ENCODE data around the gene MSMP. TPM values are rescaled to one million over a fixed set of nuclear protein-coding genes. Genes with fewer than 3 reads are reported as not detected.

Gene MSMP
- total and polyA plus RNA-seq, 10 of the 15 experiments (the other 5 are each of a cell fraction or from before 2014, with no cell fraction given): 0.33 to 2.4 (median 0.86) TPM; not detected in 4

- TF ChIP-seq, protein P1, sequence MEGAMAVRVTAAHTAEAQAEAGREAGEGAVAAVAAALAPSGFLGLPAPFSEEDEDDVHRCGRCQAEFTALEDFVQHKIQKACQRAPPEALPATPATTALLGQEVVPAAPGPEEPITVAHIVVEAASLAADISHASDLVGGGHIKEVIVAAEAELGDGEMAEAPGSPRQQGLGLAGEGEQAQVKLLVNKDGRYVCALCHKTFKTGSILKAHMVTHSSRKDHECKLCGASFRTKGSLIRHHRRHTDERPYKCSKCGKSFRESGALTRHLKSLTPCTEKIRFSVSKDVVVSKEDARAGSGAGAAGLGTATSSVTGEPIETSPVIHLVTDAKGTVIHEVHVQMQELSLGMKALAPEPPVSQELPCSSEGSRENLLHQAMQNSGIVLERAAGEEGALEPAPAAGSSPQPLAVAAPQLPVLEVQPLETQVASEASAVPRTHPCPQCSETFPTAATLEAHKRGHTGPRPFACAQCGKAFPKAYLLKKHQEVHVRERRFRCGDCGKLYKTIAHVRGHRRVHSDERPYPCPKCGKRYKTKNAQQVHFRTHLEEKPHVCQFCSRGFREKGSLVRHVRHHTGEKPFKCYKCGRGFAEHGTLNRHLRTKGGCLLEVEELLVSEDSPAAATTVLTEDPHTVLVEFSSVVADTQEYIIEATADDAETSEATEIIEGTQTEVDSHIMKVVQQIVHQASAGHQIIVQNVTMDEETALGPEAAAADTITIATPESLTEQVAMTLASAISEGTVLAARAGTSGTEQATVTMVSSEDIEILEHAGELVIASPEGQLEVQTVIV (IDR thresholded peaks at IDR 0.05; ENCODE audit: borderline replicate concordance, partially characterized antibody): no peak
- TF ChIP-seq CBFB (IDR thresholded peaks at IDR 0.05; ENCODE audit: low read depth) (no peak), LARP7 (IDR thresholded peaks at IDR 0.05) (no peak), POLR2A (IDR thresholded peaks at IDR 0.05; ENCODE audit: low read depth, low read length) (peak; percentile 73), BCLAF1 (IDR thresholded peaks at IDR 0.05) (no peak), PML (IDR thresholded peaks at IDR 0.05; ENCODE audit: low read length) (0 out of 2 replicates have a peak, but pooled peaks have one; percentile 55), HCFC1 (IDR thresholded peaks at IDR 0.05; ENCODE audit: low read length) (no peak), HDAC2 (IDR thresholded peaks at IDR 0.05) (no peak), KAT2A (conservative IDR thresholded peaks at IDR 0.05; ENCODE audit: control insufficient read depth, low read depth, low read length) (no peak), IKZF1 (conservative IDR thresholded peaks at IDR 0.05) (peak; percentile 92), CHD4 (IDR thresholded peaks at IDR 0.05) (no peak), FOXK2 (IDR thresholded peaks at IDR 0.05) (no peak), ATF3 (IDR thresholded peaks at IDR 0.05; ENCODE audit: borderline replicate concordance, extremely low read depth, low read depth, low read length) (no peak), CREM (IDR thresholded peaks at IDR 0.05; ENCODE audit: low read depth) (peak; percentile 26; the same call in 1 of the 2 replicates)
- TF ChIP-seq, protein P2, sequence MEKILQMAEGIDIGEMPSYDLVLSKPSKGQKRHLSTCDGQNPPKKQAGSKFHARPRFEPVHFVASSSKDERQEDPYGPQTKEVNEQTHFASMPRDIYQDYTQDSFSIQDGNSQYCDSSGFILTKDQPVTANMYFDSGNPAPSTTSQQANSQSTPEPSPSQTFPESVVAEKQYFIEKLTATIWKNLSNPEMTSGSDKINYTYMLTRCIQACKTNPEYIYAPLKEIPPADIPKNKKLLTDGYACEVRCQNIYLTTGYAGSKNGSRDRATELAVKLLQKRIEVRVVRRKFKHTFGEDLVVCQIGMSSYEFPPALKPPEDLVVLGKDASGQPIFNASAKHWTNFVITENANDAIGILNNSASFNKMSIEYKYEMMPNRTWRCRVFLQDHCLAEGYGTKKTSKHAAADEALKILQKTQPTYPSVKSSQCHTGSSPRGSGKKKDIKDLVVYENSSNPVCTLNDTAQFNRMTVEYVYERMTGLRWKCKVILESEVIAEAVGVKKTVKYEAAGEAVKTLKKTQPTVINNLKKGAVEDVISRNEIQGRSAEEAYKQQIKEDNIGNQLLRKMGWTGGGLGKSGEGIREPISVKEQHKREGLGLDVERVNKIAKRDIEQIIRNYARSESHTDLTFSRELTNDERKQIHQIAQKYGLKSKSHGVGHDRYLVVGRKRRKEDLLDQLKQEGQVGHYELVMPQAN (conservative IDR thresholded peaks at IDR 0.05): 0 out of 2 replicates have a peak, but pooled peaks have one; percentile 13
- TF ChIP-seq, protein P3, sequence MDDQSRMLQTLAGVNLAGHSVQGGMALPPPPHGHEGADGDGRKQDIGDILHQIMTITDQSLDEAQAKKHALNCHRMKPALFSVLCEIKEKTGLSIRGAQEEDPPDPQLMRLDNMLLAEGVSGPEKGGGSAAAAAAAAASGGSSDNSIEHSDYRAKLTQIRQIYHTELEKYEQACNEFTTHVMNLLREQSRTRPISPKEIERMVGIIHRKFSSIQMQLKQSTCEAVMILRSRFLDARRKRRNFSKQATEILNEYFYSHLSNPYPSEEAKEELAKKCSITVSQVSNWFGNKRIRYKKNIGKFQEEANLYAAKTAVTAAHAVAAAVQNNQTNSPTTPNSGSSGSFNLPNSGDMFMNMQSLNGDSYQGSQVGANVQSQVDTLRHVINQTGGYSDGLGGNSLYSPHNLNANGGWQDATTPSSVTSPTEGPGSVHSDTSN (IDR thresholded peaks at IDR 0.05; ENCODE audit: insufficient replicate concordance, low read depth, low read length): no peak
- TF ChIP-seq, protein P4, sequence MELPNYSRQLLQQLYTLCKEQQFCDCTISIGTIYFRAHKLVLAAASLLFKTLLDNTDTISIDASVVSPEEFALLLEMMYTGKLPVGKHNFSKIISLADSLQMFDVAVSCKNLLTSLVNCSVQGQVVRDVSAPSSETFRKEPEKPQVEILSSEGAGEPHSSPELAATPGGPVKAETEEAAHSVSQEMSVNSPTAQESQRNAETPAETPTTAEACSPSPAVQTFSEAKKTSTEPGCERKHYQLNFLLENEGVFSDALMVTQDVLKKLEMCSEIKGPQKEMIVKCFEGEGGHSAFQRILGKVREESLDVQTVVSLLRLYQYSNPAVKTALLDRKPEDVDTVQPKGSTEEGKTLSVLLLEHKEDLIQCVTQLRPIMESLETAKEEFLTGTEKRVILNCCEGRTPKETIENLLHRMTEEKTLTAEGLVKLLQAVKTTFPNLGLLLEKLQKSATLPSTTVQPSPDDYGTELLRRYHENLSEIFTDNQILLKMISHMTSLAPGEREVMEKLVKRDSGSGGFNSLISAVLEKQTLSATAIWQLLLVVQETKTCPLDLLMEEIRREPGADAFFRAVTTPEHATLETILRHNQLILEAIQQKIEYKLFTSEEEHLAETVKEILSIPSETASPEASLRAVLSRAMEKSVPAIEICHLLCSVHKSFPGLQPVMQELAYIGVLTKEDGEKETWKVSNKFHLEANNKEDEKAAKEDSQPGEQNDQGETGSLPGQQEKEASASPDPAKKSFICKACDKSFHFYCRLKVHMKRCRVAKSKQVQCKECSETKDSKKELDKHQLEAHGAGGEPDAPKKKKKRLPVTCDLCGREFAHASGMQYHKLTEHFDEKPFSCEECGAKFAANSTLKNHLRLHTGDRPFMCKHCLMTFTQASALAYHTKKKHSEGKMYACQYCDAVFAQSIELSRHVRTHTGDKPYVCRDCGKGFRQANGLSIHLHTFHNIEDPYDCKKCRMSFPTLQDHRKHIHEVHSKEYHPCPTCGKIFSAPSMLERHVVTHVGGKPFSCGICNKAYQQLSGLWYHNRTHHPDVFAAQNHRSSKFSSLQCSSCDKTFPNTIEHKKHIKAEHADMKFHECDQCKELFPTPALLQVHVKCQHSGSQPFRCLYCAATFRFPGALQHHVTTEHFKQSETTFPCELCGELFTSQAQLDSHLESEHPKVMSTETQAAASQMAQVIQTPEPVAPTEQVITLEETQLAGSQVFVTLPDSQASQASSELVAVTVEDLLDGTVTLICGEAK (IDR thresholded peaks at IDR 0.05; ENCODE audit: borderline replicate concordance): no peak
Observed at GRCh38 chr9:35757226-35757891, 3.3 kb upstream of the MSMP start (continued).

Measured in GM12878 (cell line).